Hematopoietic multipotent progenitor cell treated with erythropoietin and hydrocortisone succinate and interleukin-3 and kit ligand, for 4 days (in vitro differentiated cells): Measurements from ENCODE around the gene VTI1A.
A peak's percentile ranks its signal among the peaks of the same experiment; 100 is the strongest.
"Not testable (repeated sequence)": the region's sequence is repeated elsewhere in the genome, so short reads cannot be mapped to it uniquely, and the experiment has no call there.

Source experiments
- DNase-seq: peaks from one replicate; pipeline ENCODE4 v3.0.0-alpha.2; 2015

Gene VTI1A

DNA sequence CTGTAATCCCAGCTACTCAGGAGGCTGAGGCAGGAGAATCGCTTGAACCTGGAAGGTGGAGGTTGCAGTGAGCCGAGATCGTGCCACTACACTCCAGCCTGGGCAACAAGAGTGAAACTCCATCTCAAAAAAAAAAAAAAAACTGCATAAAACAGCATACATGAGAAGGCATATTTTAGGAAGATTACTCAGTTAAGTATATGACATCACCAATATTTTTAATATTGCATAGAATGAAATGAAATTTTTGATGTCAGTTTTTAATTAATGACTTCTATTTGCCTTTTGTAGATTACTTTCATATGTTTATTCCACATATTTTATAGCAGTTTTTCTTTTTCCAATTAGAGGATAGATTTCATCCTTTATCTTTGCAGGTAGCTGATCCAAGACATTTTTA lies 284.4 kb downstream of the VTI1A start:
- not testable (repeated sequence) for DNase-seq

GRCh38 chr10:112732277-112732921 lies 285.4 kb downstream of the VTI1A start:
- no peak for DNase-seq

DNA sequence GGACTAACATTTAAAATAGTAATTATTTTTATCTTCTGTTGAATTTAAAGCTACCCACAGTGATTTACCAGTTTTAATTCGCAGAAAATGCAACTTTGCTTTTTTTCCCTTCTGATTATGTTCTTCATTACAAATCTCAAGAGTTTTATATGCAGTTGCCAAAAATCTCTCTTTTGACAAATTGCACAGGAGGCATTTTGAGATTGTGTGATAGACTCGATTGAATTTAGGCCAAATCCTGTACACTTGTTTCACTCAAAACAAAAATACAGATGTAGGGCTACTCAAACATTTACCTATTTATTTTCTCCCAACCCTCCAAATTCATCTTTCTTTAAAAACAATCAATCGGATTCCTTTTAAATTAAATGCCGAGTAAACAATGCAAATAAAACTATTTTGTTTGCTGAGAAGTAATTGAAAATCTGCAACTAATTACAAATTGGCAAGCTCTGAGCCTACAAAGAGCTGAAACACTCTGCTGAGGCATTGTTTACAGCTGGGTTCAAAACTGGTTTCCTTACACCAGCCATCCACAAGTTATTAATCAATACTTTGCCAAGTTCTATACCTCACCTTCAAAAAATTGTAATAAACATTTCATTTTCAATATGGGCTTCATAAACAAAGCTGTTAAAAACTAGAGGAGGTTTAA lies 288.2 kb downstream of the VTI1A start:
- no peak for DNase-seq

GRCh38 chr10:112738606-112739591 lies 291.9 kb downstream of the VTI1A start:
- no peak for DNase-seq

GRCh38 chr10:112739592-112740353 lies 292.8 kb downstream of the VTI1A start:
- no peak for DNase-seq

- no peak for DNase-seq
Observed at GRCh38 chr10:112741830-112742402, 294.9 kb downstream of the VTI1A start.

GRCh38 chr10:112744181-112745096 lies 297.4 kb downstream of the VTI1A start:
- DNase-seq, result peak; percentile 79

DNA sequence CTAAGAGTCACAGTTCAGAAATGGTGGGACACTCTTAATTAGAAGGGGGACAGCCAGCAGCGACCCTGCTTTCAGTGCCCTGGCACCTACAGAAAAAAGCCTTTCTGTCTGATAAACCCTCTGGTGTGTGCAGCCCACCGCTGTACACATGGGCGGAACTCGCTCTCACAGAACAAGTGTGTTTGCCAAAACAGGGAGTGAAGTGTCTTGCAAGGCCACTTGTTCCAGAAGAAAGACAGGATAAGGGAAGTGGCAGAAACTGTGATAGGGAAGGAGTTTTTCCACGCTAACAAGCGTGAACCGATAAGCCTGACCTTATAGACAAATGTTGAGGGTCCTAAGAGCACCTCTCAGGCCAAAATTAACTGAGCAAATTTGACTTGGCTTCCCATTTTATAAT lies 299.3 kb downstream of the VTI1A start:
- no peak for DNase-seq

DNA sequence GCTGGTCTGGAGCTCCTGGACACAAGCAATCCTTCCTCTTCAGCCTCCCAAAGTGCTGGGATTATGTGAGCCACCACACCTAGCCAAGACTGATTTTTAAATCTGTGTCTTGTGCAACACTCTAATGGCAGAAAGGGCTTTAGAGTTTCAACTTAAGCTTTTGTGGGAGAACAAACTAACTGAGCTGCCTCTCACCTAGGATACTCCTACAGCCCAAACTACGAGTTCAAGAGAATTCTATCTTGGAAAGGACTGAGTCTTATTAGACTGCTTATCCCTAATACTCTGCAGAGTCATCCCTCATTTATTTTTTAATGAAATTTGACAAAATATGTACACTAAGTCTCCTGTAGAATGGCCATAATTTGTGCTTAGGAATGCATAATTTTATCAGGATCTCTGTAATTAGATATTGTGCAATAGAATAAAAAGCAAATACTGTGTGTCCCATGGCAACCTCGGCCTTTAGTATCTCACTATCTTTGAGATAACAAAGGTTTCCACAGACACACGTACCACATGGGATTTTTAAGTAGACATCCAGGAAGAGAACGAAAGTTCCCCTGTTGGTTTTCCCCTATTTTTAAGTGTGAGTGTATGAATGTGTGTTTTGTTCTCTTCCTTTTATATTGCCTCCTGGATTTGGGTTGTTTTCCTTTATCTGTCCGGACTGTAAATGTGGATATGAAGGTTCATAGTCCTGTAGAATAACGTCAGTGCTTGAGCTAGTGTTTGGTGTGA lies 303.6 kb downstream of the VTI1A start:
- peak; percentile 18 for DNase-seq

DNA sequence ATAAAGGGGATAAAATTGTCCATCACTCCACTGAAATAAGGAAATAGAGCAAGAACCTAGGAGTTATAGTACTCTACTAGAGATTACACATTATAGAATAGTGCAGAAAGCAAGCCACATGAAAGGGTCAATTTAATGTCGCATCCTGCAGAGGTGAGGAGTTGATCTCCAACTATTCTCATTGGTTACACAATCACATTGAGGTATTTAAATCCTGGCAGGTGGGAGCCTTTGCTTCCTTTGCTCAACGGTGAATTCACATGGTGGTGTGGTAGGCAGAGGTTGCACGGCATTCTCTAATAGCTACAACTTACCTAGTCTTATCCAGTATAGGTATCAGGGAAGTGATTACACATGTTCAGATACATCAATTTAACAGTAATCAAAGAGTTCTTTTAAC lies 304.6 kb downstream of the VTI1A start:
- DNase-seq, result no peak

- DNase-seq, result no peak
Observed at GRCh38 chr10:112752288-112752687, 305.3 kb downstream of the VTI1A start.

DNA sequence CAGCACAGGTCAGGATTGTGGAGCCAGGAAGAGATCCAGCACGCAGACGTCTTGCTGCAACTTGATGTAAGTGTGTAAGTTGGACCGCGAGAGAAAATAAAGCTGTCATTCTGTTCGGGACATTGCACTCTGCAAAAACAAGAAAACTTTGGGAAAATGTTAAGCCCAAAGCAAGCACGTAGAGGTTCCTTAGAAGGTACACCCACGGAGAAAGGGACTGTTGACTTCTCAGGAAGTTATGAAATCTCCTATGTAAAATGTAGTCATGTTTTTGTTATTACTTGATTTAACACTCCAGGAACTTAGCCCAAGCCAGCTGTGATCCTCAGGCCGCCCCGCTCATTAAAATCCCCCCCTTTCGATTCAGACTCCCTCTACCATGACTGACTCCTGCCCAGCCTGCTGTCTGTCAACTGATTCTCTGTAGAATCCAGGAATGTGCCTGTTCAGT lies 307.0 kb downstream of the VTI1A start:
- peak; percentile 27 for DNase-seq

GRCh38 chr10:112755446-112756234 lies 308.6 kb downstream of the VTI1A start:
- DNase-seq, result peak; percentile 21

DNA sequence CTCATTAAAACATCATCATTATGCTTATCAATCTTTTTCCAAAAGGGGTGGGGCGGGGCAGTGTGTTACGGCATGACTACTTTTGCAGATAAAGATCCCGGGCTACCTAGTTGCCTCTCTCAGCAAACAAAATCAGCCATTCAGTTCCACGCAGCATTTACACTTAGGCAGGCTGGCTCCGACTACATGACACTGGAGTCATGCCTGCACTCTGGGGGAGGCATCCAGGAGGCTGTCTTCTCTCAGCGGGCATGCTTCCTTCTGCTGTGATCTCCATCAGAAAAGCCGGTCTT lies 309.2 kb downstream of the VTI1A start:
- no peak for DNase-seq

DNA sequence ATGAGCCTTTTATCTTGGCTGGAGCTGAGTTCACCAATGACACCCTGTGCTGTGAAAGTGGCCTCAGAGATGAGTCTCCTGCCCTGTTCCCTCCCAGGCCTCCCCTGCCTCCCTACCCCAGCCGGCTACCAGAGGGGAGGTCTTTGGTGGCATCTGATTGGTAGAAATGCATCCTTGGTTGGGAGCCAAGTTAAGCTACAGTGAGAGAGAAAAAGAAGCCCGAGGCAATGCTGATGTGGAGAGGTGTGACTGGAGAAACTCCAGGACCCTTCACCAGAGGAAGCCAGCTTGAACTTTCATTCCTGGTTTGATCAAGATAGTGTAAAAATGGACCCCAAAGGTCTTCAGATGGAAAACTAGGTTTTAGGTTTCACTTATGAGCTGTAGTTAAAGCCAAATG lies 311.9 kb downstream of the VTI1A start:
- DNase-seq, result no peak

DNA sequence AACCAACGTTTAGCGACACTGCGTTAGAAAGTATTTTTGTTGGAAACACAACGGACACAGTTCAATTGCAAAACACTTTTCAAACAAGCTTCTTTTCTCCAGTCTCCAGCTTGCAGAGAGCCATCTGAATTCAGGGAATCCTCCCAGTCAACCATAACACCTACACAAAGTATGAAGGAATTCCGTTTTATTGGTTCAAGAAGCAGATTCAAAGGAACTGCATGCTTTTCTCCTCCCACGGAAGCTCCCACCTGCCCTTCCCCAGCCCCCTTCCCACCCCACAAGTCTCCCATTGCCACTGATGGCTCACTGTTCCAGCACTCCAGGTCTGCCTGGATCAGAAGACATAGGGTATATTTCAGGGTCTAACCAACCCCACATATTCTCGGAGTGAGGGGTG lies 312.5 kb downstream of the VTI1A start:
- no peak for DNase-seq

DNA sequence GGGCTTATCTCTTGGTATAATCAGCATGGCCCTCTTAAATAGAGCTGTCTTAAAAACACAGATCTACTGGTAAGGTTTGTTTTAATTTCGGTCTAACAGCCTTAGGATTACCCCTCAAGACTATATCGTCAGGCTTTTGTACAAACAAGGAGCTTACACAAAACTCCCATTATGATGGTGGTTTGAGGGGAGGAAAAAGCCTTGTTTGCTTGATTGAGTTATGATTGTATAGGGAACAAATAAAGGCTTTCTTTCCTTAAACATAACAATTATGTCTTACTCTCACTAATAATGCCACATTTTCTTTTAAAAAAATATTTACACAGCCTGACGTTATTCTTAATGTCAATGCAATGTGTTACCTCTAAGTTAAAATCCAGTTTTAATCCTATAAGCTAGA lies 314.2 kb downstream of the VTI1A start:
- DNase-seq, result no peak

DNA sequence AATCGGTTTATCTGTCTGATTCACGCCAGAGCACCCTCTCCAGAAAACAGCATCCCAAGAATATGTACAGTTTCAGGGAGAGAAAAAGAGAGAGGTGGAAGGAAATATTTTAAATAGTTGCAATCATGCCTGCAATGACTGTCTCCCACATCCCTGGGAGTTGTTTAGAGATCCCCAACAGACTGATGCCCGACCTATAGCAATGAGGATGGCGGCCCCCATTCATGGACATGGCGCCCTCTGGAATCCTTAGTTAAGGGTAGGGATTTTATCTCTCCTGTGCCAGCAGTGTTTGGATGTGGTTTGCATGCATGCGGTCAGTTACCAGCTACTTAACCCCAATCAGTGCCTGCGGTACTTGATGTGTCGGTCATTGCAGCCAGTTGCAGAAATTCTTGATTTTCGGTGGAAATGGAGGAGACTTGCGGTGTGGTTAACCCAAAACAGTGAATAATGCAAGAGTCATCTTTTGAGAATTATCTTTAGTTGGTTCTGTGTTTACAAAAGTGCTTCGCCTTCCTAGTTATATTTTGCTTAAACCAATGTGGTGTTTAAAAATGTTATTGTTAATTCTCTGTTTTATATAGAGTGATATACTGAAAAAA lies 317.0 kb downstream of the VTI1A start:
- no peak for DNase-seq

- DNase-seq, result no peak
Observed at GRCh38 chr10:112765717-112766235, 318.8 kb downstream of the VTI1A start.
